T-helper 2 cell (primary cell): Measurements from ENCODE around the gene C3.
"Not testable (repeated sequence)": the region's sequence is repeated elsewhere in the genome, so short reads cannot be mapped to it uniquely, and the experiment has no call there.

Experiments used
- DNase-seq, 5 experiments: peaks; one replicate each; pipeline versions ENCODE4 v3.0.0 to v3.0.0-alpha.2; 2012 to 2022

The C3 gene

GRCh38 chr19:6690160-6690885 is 30.1 kb downstream of the C3 start:
- no peak for DNase-seq

- no peak for DNase-seq
Measured at GRCh38 chr19:6687114-6687513, 33.3 kb downstream of the C3 start.

GRCh38 chr19:6686628-6686975 is 33.8 kb downstream of the C3 start:
- DNase-seq: no peak

- no peak for DNase-seq
Measured at GRCh38 chr19:6685962-6686627, 34.4 kb downstream of the C3 start.

- DNase-seq: no peak
Measured at GRCh38 chr19:6685482-6685881, 35.0 kb downstream of the C3 start.

- DNase-seq: peak in 1 of 5 experiments; percentile 35
Measured at GRCh38 chr19:6683971-6684370, 36.5 kb downstream of the C3 start.

GRCh38 chr19:6682607-6683128 is 37.8 kb downstream of the C3 start:
- DNase-seq: no peak

- DNase-seq: no peak
Measured at GRCh38 chr19:6680141-6680540, 40.3 kb downstream of the C3 start.

GRCh38 chr19:6679139-6679538 is 41.3 kb downstream of the C3 start:
- no peak for DNase-seq

- peak in 2 of 5 experiments; percentile 62 to 87 for DNase-seq
Measured at GRCh38 chr19:6678690-6679109, 41.8 kb downstream of the C3 start.

GRCh38 chr19:6677883-6678689 is 42.4 kb downstream of the C3 start:
- DNase-seq: peak in 3 of 5 experiments; percentile 25 to 27 (median 25)

GRCh38 chr19:6677495-6677882 is 43.0 kb downstream of the C3 start:
- DNase-seq: no peak

GRCh38 chr19:6676288-6676687 is 44.2 kb downstream of the C3 start:
- no peak for DNase-seq

GRCh38 chr19:6674868-6675305 is 45.6 kb downstream of the C3 start:
- peak; percentile 56 to 98 (median 83) for DNase-seq

- DNase-seq: not testable (repeated sequence)
Measured at GRCh38 chr19:6674408-6674807, 46.0 kb downstream of the C3 start.

GRCh38 chr19:6672693-6673290 is 47.7 kb downstream of the C3 start:
- DNase-seq: no peak

- DNase-seq: no peak
Measured at GRCh38 chr19:6671960-6672359, 48.5 kb downstream of the C3 start.

GRCh38 chr19:6668691-6669090 is 51.8 kb downstream of the C3 start:
- DNase-seq: peak in 2 of 5 experiments; percentile 54 to 72

GRCh38 chr19:6667114-6667627 is 53.3 kb downstream of the C3 start:
- DNase-seq: peak in 3 of 5 experiments; percentile 24 to 54 (median 38)

- no peak for DNase-seq
Measured at GRCh38 chr19:6664916-6665315, 55.5 kb downstream of the C3 start.

- peak in 3 of 5 experiments; percentile 30 to 87 (median 71) for DNase-seq
Measured at GRCh38 chr19:6663236-6664201, 56.9 kb downstream of the C3 start.
